B cell (primary cell): ENCODE measurements around the gene TP53I3.

Source experiments
- EZH2 ChIP-seq: IDR thresholded peaks from 2 replicates; pipeline ENCODE4 v1.6.1; 2012; ENCODE audit warnings: borderline replicate concordance, low read depth, mild to moderate bottlenecking, moderate library complexity, low read length; ENCODE audit not compliant: insufficient read depth, poor library complexity, severe bottlenecking
- TF ChIP-seq, protein P1 (sequence below): fragments of 200-600 bp; IDR thresholded peaks from one replicate; pipeline ENCODE4 v1.8.0; 2022; ENCODE audit warnings: antibody characterized with exemption, mild to moderate bottlenecking

DNA sequence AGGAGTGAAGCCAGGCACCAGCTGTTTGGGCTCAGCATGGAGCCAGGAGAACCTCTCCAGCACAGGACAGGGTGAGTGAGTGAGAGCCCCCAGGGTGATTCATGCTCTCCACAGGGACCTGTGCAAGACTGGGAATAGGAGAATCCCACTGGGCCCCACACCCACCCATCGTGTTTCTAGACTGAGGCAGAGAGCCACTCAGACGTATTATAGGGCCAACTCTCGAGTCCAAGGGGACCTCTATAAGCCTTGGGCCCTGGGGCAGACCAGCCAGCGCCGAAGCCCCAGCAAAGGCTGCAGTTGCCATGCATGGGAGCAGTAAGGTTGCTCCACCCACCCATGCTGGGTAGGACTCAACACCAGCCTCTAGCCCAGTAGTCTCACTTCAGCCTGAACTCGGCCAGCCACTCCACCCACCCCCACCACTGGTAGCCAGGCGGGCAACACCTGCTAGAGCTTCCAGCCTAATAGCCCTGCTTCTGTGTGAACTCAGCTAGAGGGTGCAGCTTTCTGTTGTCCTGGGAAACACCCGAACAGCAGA lies 19.5 kb upstream of the TP53I3 start:
- TF ChIP-seq, protein P1, sequence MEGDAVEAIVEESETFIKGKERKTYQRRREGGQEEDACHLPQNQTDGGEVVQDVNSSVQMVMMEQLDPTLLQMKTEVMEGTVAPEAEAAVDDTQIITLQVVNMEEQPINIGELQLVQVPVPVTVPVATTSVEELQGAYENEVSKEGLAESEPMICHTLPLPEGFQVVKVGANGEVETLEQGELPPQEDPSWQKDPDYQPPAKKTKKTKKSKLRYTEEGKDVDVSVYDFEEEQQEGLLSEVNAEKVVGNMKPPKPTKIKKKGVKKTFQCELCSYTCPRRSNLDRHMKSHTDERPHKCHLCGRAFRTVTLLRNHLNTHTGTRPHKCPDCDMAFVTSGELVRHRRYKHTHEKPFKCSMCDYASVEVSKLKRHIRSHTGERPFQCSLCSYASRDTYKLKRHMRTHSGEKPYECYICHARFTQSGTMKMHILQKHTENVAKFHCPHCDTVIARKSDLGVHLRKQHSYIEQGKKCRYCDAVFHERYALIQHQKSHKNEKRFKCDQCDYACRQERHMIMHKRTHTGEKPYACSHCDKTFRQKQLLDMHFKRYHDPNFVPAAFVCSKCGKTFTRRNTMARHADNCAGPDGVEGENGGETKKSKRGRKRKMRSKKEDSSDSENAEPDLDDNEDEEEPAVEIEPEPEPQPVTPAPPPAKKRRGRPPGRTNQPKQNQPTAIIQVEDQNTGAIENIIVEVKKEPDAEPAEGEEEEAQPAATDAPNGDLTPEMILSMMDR, result no peak
- TF ChIP-seq EZH2, result no peak
